ENCODE results near the gene PAIP2B. TPM values are rescaled to one million over a fixed set of nuclear protein-coding genes. Genes with fewer than 3 reads are reported as not detected.
"Not testable (repeated sequence)": the region's sequence is repeated elsewhere in the genome, so short reads cannot be mapped to it uniquely, and the experiment has no call there.

The PAIP2B gene
- total RNA-seq, 1 donor = 0.27 TPM

DNA sequence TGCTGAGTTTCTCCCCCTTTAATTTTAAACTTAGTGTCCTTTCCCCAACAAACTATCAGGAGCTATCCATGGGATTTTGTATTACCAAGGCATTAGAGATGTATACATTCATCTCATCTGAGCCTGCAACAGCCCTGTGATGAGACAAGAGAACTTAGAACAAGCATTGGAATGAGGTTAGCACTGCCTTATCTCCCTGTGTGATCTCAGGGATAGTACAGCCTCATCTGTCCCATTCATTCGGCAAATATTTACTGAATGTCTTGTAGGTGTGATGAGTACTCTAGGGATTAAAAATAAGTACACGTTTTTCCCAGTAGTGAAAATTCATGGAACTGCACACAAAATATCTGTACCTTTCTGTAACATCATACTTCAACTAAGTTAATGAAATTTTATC, 45.6 kb downstream of the PAIP2B start:
- no peak overlapping the region for H3K4me3 ChIP-seq (ENCODE audit: low read depth, low read length)
- DNase-seq (ENCODE audit: low read depth) = no peak
- TF ChIP-seq CTCF (IDR thresholded peaks at IDR 0.05; ENCODE audit: insufficient read depth, low read length) = no peak

DNA sequence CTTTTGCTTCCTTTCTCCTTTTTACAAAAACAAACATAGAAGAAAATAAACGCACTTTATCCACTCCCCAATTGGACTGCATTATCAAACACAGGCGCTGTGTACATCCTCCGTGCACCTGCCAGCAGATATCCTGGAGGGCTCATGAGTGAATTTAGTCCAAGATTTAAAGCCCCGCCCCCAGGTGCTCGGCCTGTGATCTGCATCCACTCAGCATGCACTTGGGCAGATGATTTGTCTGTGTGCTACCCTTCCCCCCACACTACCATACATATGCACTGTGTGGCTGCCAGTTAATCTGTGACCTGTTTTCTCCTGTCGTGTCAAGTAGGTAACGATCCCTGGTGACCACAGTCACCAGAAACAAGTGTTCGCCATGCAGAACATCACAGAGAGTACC, 48.1 kb downstream of the PAIP2B start:
- DNase-seq (ENCODE audit: low read depth); H3K4me3 ChIP-seq (ENCODE audit: low read depth, low read length): not testable (repeated sequence)

DNA sequence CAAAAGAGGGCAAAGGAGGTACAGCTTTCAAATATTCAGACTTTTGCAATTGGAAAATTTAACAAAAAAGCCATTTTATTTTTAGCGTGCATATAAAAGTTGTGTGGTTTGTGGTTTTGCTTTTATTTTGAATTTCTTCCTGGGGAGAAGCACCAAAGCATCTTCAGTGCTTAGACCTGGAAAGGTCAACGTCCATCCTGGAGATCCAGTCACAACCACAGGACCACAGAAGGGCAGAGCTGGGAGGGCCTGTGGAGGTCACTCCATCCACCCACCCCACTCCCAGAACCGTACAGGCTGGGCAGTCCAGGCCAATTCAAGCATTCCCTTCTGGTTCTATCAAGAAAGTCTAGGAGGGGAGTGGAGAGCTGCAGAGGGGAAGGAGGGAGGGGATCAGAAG, 52.7 kb downstream of the PAIP2B start:
- H3K4me3 ChIP-seq (ENCODE audit: low read depth, low read length) = no peak overlapping the region
- TF ChIP-seq CTCF (IDR thresholded peaks at IDR 0.05; ENCODE audit: insufficient read depth, low read length) = no peak
- DNase-seq (ENCODE audit: low read depth) = no peak

DNA sequence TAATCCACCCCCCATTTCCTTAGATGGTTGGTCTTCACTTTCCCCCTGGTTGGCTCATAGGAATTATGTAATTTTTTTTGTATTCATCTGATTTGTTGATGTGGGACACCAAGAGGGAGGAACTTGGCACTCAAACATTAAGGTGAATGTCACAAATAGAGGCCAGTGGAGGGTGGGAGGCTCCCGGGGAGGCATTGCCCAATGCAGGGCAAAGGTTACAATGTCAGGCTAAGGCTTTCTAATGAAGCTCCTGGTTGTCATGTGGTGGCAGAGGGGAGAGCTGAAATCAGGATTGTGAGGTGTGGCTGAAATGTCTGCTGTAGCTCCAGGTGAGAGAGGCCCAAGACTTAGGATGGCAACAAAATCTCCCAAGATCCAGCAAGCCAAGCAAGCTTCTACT, 53.8 kb downstream of the PAIP2B start:
- DNase-seq (ENCODE audit: low read depth) = no peak
- no peak for TF ChIP-seq CTCF (IDR thresholded peaks at IDR 0.05; ENCODE audit: insufficient read depth, low read length)
- H3K4me3 ChIP-seq (ENCODE audit: low read depth, low read length) = no peak overlapping the region

GRCh38 chr2:71166812-71167211, 60.1 kb downstream of the PAIP2B start:
- H3K4me3 ChIP-seq (ENCODE audit: low read depth, low read length) = no peak overlapping the region
- no peak for TF ChIP-seq CTCF (IDR thresholded peaks at IDR 0.05; ENCODE audit: insufficient read depth, low read length)
- no peak for DNase-seq (ENCODE audit: low read depth)

GRCh38 chr2:71157124-71157793, 69.6 kb downstream of the PAIP2B start:
- peak overlapping the region; percentile 53 for H3K4me3 ChIP-seq (ENCODE audit: low read depth, low read length)
- TF ChIP-seq CTCF (IDR thresholded peaks at IDR 0.05; ENCODE audit: insufficient read depth, low read length) = peak; percentile 70
- peak; percentile 27 for DNase-seq (ENCODE audit: low read depth)

GRCh38 chr2:71156573-71156972, 70.3 kb downstream of the PAIP2B start:
- peak overlapping the region; percentile 53 for H3K4me3 ChIP-seq (ENCODE audit: low read depth, low read length)
- peak; percentile 35 for DNase-seq (ENCODE audit: low read depth)
- no peak for TF ChIP-seq CTCF (IDR thresholded peaks at IDR 0.05; ENCODE audit: insufficient read depth, low read length)

Data from fibroblast of the aortic adventitia (primary cell).